Ovary (tissue), 3 donors: ENCODE data around the gene SLC38A4.

Source experiments
- EP300 ChIP-seq: sonication (generic); formaldehyde crosslinking; IDR thresholded peaks from one replicate; pipeline ENCODE4 v1.6.1; 2017; ENCODE audit warnings: antibody characterized with exemption
- TF ChIP-seq, protein P1 (sequence below), 3 donors: fragments of 450-650 bp in 2 of 3; fragments of 200-600 bp in 1 of 3; IDR thresholded peaks; one replicate each; pipeline versions ENCODE4 v1.5.1 to v1.8.0; 2016 to 2022; ENCODE audit warnings: antibody characterized with exemption in 3 of 3, mild to moderate bottlenecking in 1 of 3
- donor health status: DM: no; HTN: no; CAD: no.

DNA sequence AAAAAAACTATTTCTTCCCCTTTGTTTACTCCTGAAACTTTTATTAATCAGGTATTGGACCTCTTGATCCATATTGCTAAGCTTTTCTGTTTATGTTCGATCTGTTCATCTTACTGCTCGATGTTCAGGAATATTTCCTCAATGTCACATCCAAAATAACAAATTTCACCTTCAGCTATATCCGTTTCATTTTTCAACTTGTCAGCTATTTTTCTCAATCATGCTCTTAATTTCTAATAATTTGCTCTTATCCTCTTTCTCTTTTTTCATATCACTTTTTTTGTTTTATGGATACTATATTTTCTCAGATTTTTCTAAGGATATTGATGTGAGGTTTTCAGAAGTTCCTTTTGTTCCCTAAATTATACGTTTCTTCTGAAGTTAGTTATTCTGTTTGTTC lies 29.8 kb downstream of the SLC38A4 start:
- TF ChIP-seq, protein P1, sequence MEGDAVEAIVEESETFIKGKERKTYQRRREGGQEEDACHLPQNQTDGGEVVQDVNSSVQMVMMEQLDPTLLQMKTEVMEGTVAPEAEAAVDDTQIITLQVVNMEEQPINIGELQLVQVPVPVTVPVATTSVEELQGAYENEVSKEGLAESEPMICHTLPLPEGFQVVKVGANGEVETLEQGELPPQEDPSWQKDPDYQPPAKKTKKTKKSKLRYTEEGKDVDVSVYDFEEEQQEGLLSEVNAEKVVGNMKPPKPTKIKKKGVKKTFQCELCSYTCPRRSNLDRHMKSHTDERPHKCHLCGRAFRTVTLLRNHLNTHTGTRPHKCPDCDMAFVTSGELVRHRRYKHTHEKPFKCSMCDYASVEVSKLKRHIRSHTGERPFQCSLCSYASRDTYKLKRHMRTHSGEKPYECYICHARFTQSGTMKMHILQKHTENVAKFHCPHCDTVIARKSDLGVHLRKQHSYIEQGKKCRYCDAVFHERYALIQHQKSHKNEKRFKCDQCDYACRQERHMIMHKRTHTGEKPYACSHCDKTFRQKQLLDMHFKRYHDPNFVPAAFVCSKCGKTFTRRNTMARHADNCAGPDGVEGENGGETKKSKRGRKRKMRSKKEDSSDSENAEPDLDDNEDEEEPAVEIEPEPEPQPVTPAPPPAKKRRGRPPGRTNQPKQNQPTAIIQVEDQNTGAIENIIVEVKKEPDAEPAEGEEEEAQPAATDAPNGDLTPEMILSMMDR (IDR thresholded peaks at IDR 0.05) = no peak
- TF ChIP-seq EP300 = no peak
